ENCODE data around the gene IFITM5. TPM values are rescaled to one million over a fixed set of nuclear protein-coding genes. Genes with fewer than 3 reads are reported as not detected.

The IFITM5 gene
- total and polyA plus RNA-seq, 2 donors (not counting 1 experiment from before 2014, with no cell fraction given): not detected

DNA sequence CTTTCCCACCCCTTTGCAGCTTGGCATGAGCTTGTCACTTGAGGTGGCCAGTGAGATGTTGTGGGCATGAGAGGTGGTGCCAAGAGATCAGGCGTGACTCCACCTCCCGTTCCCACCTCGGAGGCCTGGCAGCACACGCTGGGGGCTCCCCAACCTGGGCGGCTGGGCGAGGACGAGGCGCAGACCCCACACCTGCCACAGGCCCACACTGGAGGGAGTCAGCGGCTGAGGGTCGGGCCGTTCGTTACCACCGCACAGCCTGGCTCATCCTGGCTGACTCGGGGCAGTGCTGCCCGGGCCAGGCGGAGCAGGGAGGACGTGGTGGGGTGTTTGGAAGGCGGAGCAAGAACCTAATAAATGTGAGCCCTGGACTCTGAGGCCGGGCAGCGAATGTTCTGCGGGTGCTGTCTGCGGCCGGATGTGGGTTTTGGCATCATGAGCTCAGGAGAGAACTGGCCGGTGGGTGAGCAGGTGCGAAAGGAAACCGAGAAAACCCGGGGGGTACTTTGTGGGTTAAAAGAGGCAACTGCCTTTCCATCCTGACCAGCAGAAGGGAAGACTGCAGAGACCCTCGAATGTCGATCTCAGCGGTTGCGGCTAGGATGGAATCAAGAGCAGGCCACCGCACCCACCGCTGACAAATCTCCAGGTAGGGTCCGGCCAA is 31.5 kb upstream of the IFITM5 start:
- DNase-seq (no peak), ATAC-seq (ENCODE audit: low read depth) (no peak)
- no peaks in the 10 kb centered on the region for H3K36me3 ChIP-seq (replicated peaks in 1 of 2; ENCODE audit: control extremely low read depth in 1 of 2, control insufficient read depth in 1 of 2, extremely low read depth in 1 of 2, insufficient read depth in 2 of 2, low read length in 1 of 2)
- H3K9me3 Mint-ChIP-seq (ENCODE audit: insufficient read depth): no peaks in the 10 kb centered on the region
- H3K4me2 ChIP-seq (replicated peaks; ENCODE audit: low read depth, low read length, poor library complexity, severe bottlenecking): peak overlapping the region; percentile 58
- no peaks in the 10 kb centered on the region for H3K27me3 Mint-ChIP-seq
- peaks cover 30 to 48% of the 10 kb centered on the region in 2 donors for H3K4me1 ChIP-seq (ENCODE audit: control insufficient read depth in 2 of 2, insufficient read depth in 2 of 2, low read length in 2 of 2)
- intact Hi-C loops (cut with micrococcal nuclease): no loop called here
- peaks cover 49% of the 10 kb centered on the region for H3K4me1 Mint-ChIP-seq
- peak overlapping the region; percentile 20 for H3K27ac Mint-ChIP-seq
- no peaks in the 10 kb centered on the region for H3K79me2 ChIP-seq (ENCODE audit: control insufficient read depth, insufficient read depth, low read length)
- TF ChIP-seq, protein P1, sequence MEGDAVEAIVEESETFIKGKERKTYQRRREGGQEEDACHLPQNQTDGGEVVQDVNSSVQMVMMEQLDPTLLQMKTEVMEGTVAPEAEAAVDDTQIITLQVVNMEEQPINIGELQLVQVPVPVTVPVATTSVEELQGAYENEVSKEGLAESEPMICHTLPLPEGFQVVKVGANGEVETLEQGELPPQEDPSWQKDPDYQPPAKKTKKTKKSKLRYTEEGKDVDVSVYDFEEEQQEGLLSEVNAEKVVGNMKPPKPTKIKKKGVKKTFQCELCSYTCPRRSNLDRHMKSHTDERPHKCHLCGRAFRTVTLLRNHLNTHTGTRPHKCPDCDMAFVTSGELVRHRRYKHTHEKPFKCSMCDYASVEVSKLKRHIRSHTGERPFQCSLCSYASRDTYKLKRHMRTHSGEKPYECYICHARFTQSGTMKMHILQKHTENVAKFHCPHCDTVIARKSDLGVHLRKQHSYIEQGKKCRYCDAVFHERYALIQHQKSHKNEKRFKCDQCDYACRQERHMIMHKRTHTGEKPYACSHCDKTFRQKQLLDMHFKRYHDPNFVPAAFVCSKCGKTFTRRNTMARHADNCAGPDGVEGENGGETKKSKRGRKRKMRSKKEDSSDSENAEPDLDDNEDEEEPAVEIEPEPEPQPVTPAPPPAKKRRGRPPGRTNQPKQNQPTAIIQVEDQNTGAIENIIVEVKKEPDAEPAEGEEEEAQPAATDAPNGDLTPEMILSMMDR (IDR thresholded peaks at IDR 0.05): no peak
- TF ChIP-seq EZH2 (IDR thresholded peaks at IDR 0.05; ENCODE audit: borderline replicate concordance, insufficient read depth, low read depth, low read length, poor library complexity, severe bottlenecking): no peak
- no peaks in the 10 kb centered on the region for H3K27me3 ChIP-seq (replicated peaks in 1 of 4; ENCODE audit: control extremely low read depth in 1 of 4, control insufficient read depth in 3 of 4, insufficient read depth in 4 of 4, low read length in 3 of 4)
- H3K9me3 ChIP-seq (ENCODE audit: control extremely low read depth in 1 of 3, control insufficient read depth in 2 of 3, insufficient read depth in 1 of 3, low read length in 2 of 3): peaks cover 0 to 13% (median 0%) of the 10 kb centered on the region in 3 donors
- no peak overlapping the region for H3K27ac ChIP-seq (ENCODE audit: low read length in 2 of 2)
- ChIA-PET POLR2A (interaction anchor here (0.5 kb wide), 1 partner anchor 43 kb away, joined by 3 read pairs; no protein-coding TSS in a partner anchor), CTCF (interaction anchor here (1.0 to 4.4 kb wide), 5 partner anchors 18 to 114 kb away, joined by 3 to 23 read pairs (median 7); no protein-coding TSS in a partner anchor)
- no peaks in the 10 kb centered on the region for H4K20me1 ChIP-seq (ENCODE audit: control insufficient read depth, insufficient read depth, low read length, poor library complexity, severe bottlenecking)
- no peak overlapping the region for H3K9ac ChIP-seq (ENCODE audit: low read length)
- peak overlapping the region; percentile 59 for H3K4me3 Mint-ChIP-seq
- WGBS (ENCODE audit: insufficient coverage): 65% methylated on average over 25 of the region's 34 CpGs
- H2AFZ ChIP-seq (ENCODE audit: insufficient read depth, low read depth, low read length, poor library complexity, severe bottlenecking): peak overlapping the region; percentile 28
- H3K4me3 ChIP-seq (ENCODE audit: control extremely low read depth in 1 of 5, extremely low read depth in 1 of 5, insufficient read depth in 1 of 5, low read depth in 2 of 5, low read length in 4 of 5): peak overlapping the region in 1 of 5 experiments; percentile 6

GRCh38 chr11:330307-330693 is 31.0 kb upstream of the IFITM5 start:
- CTCF ChIA-PET: interaction anchor here (1.0 to 4.4 kb wide), 4 partner anchors 18 to 114 kb away, joined by 3 to 23 read pairs (median 7); no protein-coding TSS in a partner anchor
- no peak for ATAC-seq (ENCODE audit: low read depth)
- no peak for DNase-seq
- Histone ChIP-seq H3K27me3 (replicated peaks in 1 of 4; ENCODE audit: control extremely low read depth in 1 of 4, control insufficient read depth in 3 of 4, insufficient read depth in 4 of 4, low read length in 3 of 4) (no peaks in the 10 kb centered on the region), H3K4me1 (ENCODE audit: control insufficient read depth in 2 of 2, insufficient read depth in 2 of 2, low read length in 2 of 2) (peaks cover 34 to 49% of the 10 kb centered on the region in 2 donors), H3K4me3 (ENCODE audit: control extremely low read depth in 1 of 5, extremely low read depth in 1 of 5, insufficient read depth in 1 of 5, low read depth in 2 of 5, low read length in 4 of 5) (no peak overlapping the region), H2AFZ (ENCODE audit: insufficient read depth, low read depth, low read length, poor library complexity, severe bottlenecking) (peak overlapping the region; percentile 28), H3K79me2 (ENCODE audit: control insufficient read depth, insufficient read depth, low read length) (no peaks in the 10 kb centered on the region), H4K20me1 (ENCODE audit: control insufficient read depth, insufficient read depth, low read length, poor library complexity, severe bottlenecking) (no peaks in the 10 kb centered on the region), H3K4me2 (replicated peaks; ENCODE audit: low read depth, low read length, poor library complexity, severe bottlenecking) (peak overlapping the region; percentile 58), H3K36me3 (replicated peaks in 1 of 2; ENCODE audit: control extremely low read depth in 1 of 2, control insufficient read depth in 1 of 2, extremely low read depth in 1 of 2, insufficient read depth in 2 of 2, low read length in 1 of 2) (no peaks in the 10 kb centered on the region), H3K27ac (ENCODE audit: low read length in 2 of 2) (no peak overlapping the region), H3K9ac (ENCODE audit: low read length) (no peak overlapping the region), H3K9me3 (ENCODE audit: control extremely low read depth in 1 of 3, control insufficient read depth in 2 of 3, insufficient read depth in 1 of 3, low read length in 2 of 3) (peaks cover 0 to 13% (median 0%) of the 10 kb centered on the region in 3 donors)
- WGBS (ENCODE audit: insufficient coverage): 51% methylated on average over 13 of the region's 14 CpGs
- H3K4me1 Mint-ChIP-seq: peaks cover 49% of the 10 kb centered on the region
- H3K4me3 Mint-ChIP-seq: no peak overlapping the region
- TF ChIP-seq, protein P1 (IDR thresholded peaks at IDR 0.05): no peak
- no peak for TF ChIP-seq EZH2 (IDR thresholded peaks at IDR 0.05; ENCODE audit: borderline replicate concordance, insufficient read depth, low read depth, low read length, poor library complexity, severe bottlenecking)
- no peaks in the 10 kb centered on the region for H3K9me3 Mint-ChIP-seq (ENCODE audit: insufficient read depth)
- H3K27me3 Mint-ChIP-seq: no peaks in the 10 kb centered on the region
- H3K27ac Mint-ChIP-seq: no peak overlapping the region
- intact Hi-C loops (cut with micrococcal nuclease): no loop called here
- POLR2A ChIA-PET: interaction anchor here (0.5 kb wide), 1 partner anchor 43 kb away, joined by 3 read pairs; no protein-coding TSS in a partner anchor
